CD14-positive monocyte (primary cell): ENCODE data around the gene METTL1. TPM values are rescaled to one million over a fixed set of nuclear protein-coding genes. Genes with fewer than 3 reads are reported as not detected.

ENCODE experiments used
- DNase-seq, 3 donors: peaks; one replicate each; pipeline ENCODE4 v3.0.0-alpha.2; 2011 to 2022
- H2AFZ ChIP-seq: 2 replicates; pipeline ENCODE4 v1.6.0; 2012; ENCODE audit warnings: mild to moderate bottlenecking, low read depth, low read length, inconsistent platforms; ENCODE audit not compliant: insufficient read depth, poor library complexity, severe bottlenecking
- H3K27ac ChIP-seq, 2 donors: 1 replicate in 1 of 2; 2 replicates in 1 of 2; pipeline ENCODE4 v1.5.1; 2012 to 2013; ENCODE audit warnings: low read length in 2 of 2, control low read depth in 1 of 2, inconsistent platforms in 1 of 2, low read depth in 1 of 2, mild to moderate bottlenecking in 1 of 2
- H3K27me3 ChIP-seq, 2 donors: one replicate each; pipeline versions ENCODE4 v1.6.0 to v1.6.1; 2011 to 2013; ENCODE audit warnings: low read length in 2 of 2; ENCODE audit not compliant: control insufficient read depth in 2 of 2, insufficient read depth in 2 of 2
- H3K36me3 ChIP-seq, 2 donors: replicated peaks in 1 of 2; 1 replicate in 1 of 2; 2 replicates in 1 of 2; pipeline versions ENCODE4 v1.5.1 to v1.6.1; 2012 to 2013; ENCODE audit warnings: low read length in 2 of 2, control low read depth in 1 of 2, inconsistent platforms in 1 of 2, mild to moderate bottlenecking in 1 of 2; ENCODE audit not compliant: insufficient read depth in 2 of 2, control insufficient read depth in 1 of 2
- H3K4me1 ChIP-seq, 2 donors: 1 replicate in 1 of 2; 2 replicates in 1 of 2; pipeline versions ENCODE4 v1.5.1 to v1.6.1; 2012 to 2013; ENCODE audit warnings: low read length in 2 of 2, control low read depth in 1 of 2, inconsistent platforms in 1 of 2, mild to moderate bottlenecking in 1 of 2, moderate library complexity in 1 of 2; ENCODE audit not compliant: insufficient read depth in 2 of 2, control insufficient read depth in 1 of 2
- H3K4me2 ChIP-seq: replicated peaks from 2 replicates; pipeline ENCODE3; 2012; ENCODE audit warnings: low read length, moderate library complexity, mild to moderate bottlenecking; ENCODE audit not compliant: poor library complexity, severe bottlenecking; ENCODE audit errors: extremely low read depth
- H3K4me3 ChIP-seq, 3 experiments: fragments of 200-600 bp in 1 of 3; sonication (generic) in 1 of 3; replicated peaks in 1 of 3; 1 replicate in 2 of 3; 2 replicates in 1 of 3; pipeline ENCODE4 v1.5.1; 2011 to 2013; ENCODE audit warnings: low read length in 3 of 3, mild to moderate bottlenecking in 3 of 3, control low read depth in 2 of 3, low read depth in 2 of 3, inconsistent platforms in 1 of 3, moderate library complexity in 1 of 3
- H3K79me2 ChIP-seq: 2 replicates; pipeline ENCODE4 v1.6.0; 2012; ENCODE audit warnings: mild to moderate bottlenecking, control low read depth, inconsistent platforms, low read length, moderate library complexity; ENCODE audit not compliant: insufficient read depth
- H3K9ac ChIP-seq: 2 replicates; pipeline ENCODE4 v1.6.0; 2017; ENCODE audit warnings: low read length, mild to moderate bottlenecking; ENCODE audit not compliant: insufficient read depth, poor library complexity, severe bottlenecking
- H3K9me3 ChIP-seq, 2 donors: replicated peaks in 1 of 2; 1 replicate in 1 of 2; 2 replicates in 1 of 2; pipeline versions ENCODE4 v1.5.1 to v1.6.1; 2012 to 2013; ENCODE audit warnings: low read length in 2 of 2, control low read depth in 1 of 2; ENCODE audit not compliant: control insufficient read depth in 1 of 2, insufficient read depth in 1 of 2
- H4K20me1 ChIP-seq: 2 replicates; pipeline ENCODE4 v1.6.0; 2012; ENCODE audit warnings: mild to moderate bottlenecking, low read length, control low read depth, moderate library complexity; ENCODE audit not compliant: insufficient read depth
- H3K27ac Mint-ChIP-seq, 7 donors: one replicate each; pipeline ENCODE4 v1.8.0; 2020; ENCODE audit warnings: mild to moderate bottlenecking in 7 of 7, mixed read lengths in 7 of 7, moderate library complexity in 6 of 7, inconsistent platforms in 2 of 7
- H3K27me3 Mint-ChIP-seq, 3 donors: one replicate each; pipeline ENCODE4 v1.8.0; 2021 to 2022; ENCODE audit warnings: low read depth in 3 of 3, mild to moderate bottlenecking in 3 of 3, mixed read lengths in 3 of 3, moderate library complexity in 3 of 3, inconsistent platforms in 1 of 3
- H3K36me3 Mint-ChIP-seq, 2 donors: one replicate each; pipeline ENCODE4 v1.8.0; 2020; ENCODE audit warnings: mixed read lengths in 2 of 2, inconsistent platforms in 1 of 2, mild to moderate bottlenecking in 1 of 2
- H3K4me1 Mint-ChIP-seq: one replicate; pipeline ENCODE4 v1.8.0; 2020; ENCODE audit warnings: mild to moderate bottlenecking, mixed read lengths
- H3K4me3 Mint-ChIP-seq, 2 donors: one replicate each; pipeline ENCODE4 v1.8.0; 2020; ENCODE audit warnings: mild to moderate bottlenecking in 2 of 2, mixed read lengths in 2 of 2, moderate library complexity in 1 of 2
- H3K9me3 Mint-ChIP-seq, 7 donors: one replicate each; pipeline ENCODE4 v1.8.0; 2020 to 2022; ENCODE audit warnings: mixed read lengths in 7 of 7, mild to moderate bottlenecking in 6 of 7, moderate library complexity in 6 of 7, inconsistent platforms in 2 of 7
- WGBS: methylation state at CpG from one replicate; pipeline ENCODE4 v1.1.5; 2013; ENCODE audit warnings: missing lambda C conversion rate; ENCODE audit not compliant: insufficient coverage; 5-methylcytosine and 5-hydroxymethylcytosine counted together
- intact Hi-C, 2 donors: fragments of 100-400 bp; cut with micrococcal nuclease; formaldehyde crosslinking; loops; one replicate each; pipeline versions ENCODE4 v1.15.0 to v1.15.1; 2023
- polyA plus RNA-seq, 3 donors: library from polyadenylated mRNA; depleted of rRNA in 1 of 3; unstranded in 2 of 3; stranded (reverse) in 1 of 3; fragments of 300-500 nt in 2 of 3; fragments of >200 nt in 1 of 3; fragmentation: Illumina TruSeq in 2 of 3; gene quantifications; 1 replicate in 2 of 3; 2 replicates in 1 of 3; pipeline ENCODE4 v1.2.3, GENCODE V29; 2012 to 2021
- TF ChIP-seq, protein P1 (sequence below): fragments of 200-600 bp; IDR thresholded peaks from one replicate; pipeline ENCODE4 v1.8.0; 2022; ENCODE audit warnings: antibody characterized with exemption, mild to moderate bottlenecking

Gene METTL1
- polyA plus RNA-seq, 3 donors, result 3.4 to 5.0 (median 3.7) TPM

DNA sequence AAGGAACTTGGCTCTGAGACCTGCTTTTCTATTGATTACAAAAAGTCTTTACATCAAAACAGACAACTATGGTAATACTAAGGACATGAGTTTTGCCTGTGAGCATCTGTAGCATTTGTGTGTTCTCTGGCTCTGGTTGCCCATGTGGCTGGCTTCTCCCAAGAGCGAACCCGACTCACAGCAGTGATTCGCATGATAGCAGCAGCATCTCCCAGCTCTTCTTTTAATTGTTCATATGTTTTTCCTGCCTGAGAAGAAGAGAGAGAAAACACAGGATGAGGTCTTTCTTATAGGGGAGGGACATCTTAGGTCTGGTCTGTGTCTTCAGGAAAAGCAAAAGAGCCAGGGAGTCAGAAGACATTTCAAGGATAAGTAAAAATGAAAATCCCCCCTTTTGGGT, 29.1 kb upstream of the METTL1 start:
- TF ChIP-seq, protein P1, sequence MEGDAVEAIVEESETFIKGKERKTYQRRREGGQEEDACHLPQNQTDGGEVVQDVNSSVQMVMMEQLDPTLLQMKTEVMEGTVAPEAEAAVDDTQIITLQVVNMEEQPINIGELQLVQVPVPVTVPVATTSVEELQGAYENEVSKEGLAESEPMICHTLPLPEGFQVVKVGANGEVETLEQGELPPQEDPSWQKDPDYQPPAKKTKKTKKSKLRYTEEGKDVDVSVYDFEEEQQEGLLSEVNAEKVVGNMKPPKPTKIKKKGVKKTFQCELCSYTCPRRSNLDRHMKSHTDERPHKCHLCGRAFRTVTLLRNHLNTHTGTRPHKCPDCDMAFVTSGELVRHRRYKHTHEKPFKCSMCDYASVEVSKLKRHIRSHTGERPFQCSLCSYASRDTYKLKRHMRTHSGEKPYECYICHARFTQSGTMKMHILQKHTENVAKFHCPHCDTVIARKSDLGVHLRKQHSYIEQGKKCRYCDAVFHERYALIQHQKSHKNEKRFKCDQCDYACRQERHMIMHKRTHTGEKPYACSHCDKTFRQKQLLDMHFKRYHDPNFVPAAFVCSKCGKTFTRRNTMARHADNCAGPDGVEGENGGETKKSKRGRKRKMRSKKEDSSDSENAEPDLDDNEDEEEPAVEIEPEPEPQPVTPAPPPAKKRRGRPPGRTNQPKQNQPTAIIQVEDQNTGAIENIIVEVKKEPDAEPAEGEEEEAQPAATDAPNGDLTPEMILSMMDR, result no peak
- H3K27ac Mint-ChIP-seq, result no peak overlapping the region
- no peaks in the 10 kb centered on the region for H3K27me3 Mint-ChIP-seq
- H4K20me1 ChIP-seq, result no peaks in the 10 kb centered on the region
- 100% methylated on average over 1 of the region's 3 CpGs for WGBS
- no peaks in the 10 kb centered on the region for H3K79me2 ChIP-seq
- H3K9me3 ChIP-seq, result no peaks in the 10 kb centered on the region
- H3K9me3 Mint-ChIP-seq, result no peaks in the 10 kb centered on the region
- peaks cover 45 to 73% of the 10 kb centered on the region in 2 donors for H3K36me3 ChIP-seq
- DNase-seq, result no peak
- no peak overlapping the region for H3K4me3 Mint-ChIP-seq
- H3K4me1 Mint-ChIP-seq, result peaks cover 8% of the 10 kb centered on the region
- peaks cover 53 to 56% of the 10 kb centered on the region in 2 donors for H3K36me3 Mint-ChIP-seq
- no peak overlapping the region for H3K27ac ChIP-seq
- no peak overlapping the region for H3K9ac ChIP-seq
- peaks cover 9 to 10% of the 10 kb centered on the region in 2 donors for H3K4me1 ChIP-seq
- no peak overlapping the region for H3K4me3 ChIP-seq
- H3K4me2 ChIP-seq, result no peak overlapping the region
- H2AFZ ChIP-seq, result no peak overlapping the region
- intact Hi-C loops, result no loop called here
- no peaks in the 10 kb centered on the region for H3K27me3 ChIP-seq

DNA sequence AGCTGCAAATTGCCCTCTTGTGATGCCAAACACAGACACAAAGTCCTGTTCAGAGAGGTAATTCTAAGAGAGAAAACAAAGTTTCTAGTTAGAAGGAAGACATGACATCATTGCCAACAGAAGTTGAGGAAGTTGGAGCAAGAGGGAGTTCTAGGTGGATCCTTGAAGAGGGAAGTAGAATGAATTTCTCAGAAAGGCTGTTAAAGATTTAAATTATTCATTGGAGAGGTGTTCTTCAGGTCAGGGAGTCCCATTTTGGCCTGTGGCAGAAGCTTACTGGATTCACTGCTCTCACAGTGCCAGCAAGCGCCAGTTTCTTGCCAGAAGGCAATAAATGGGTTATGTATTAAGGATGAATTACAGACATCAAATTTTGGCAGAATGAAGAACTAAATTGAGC, 26.0 kb upstream of the METTL1 start:
- intact Hi-C loops, result no loop called here
- Mint-ChIP-seq H3K9me3 (no peaks in the 10 kb centered on the region), H3K27ac (peak overlapping the region in 4 of 7 donors; percentile 6 to 72 (median 42)), H3K27me3 (no peaks in the 10 kb centered on the region), H3K36me3 (peaks cover 66 to 79% of the 10 kb centered on the region in 2 donors), H3K4me3 (no peak overlapping the region), H3K4me1 (peaks cover 8% of the 10 kb centered on the region)
- no peak overlapping the region for H3K4me3 ChIP-seq
- H3K27me3 ChIP-seq, result no peaks in the 10 kb centered on the region
- no peak overlapping the region for H2AFZ ChIP-seq
- H3K36me3 ChIP-seq, result peaks cover 67 to 87% of the 10 kb centered on the region in 2 donors
- peak; percentile 12 to 37 (median 18) for DNase-seq
- no peaks in the 10 kb centered on the region for H3K9me3 ChIP-seq
- H3K4me1 ChIP-seq, result peaks cover 9 to 10% of the 10 kb centered on the region in 2 donors
- no peaks in the 10 kb centered on the region for H4K20me1 ChIP-seq
- TF ChIP-seq, protein P1, result no peak
- no peak overlapping the region for H3K4me2 ChIP-seq
- no peaks in the 10 kb centered on the region for H3K79me2 ChIP-seq
- no CpG with 5 or more reads among the region's 1 CpG for WGBS
- H3K9ac ChIP-seq, result no peak overlapping the region
- H3K27ac ChIP-seq, result peak overlapping the region in 1 of 2 donors; percentile 12
